Stimulated activated CD4-positive, alpha-beta T cell treated with anti-CD3 and anti-CD28 coated beads, Interleukin-1b, Interleukin-23, amount 100 ng/mL, for 1 hour (primary cell): ENCODE data around the gene ADGRA1.
"Not testable (repeated sequence)": the region's sequence is repeated elsewhere in the genome, so short reads cannot be mapped to it uniquely, and the experiment has no call there.

ENCODE experiments used
- DNase-seq, 2 donors: peaks; one replicate each; pipeline ENCODE4 v3.0.0-alpha.2; 2020; ENCODE audit warnings: low read depth in 2 of 2

The ADGRA1 gene

GRCh38 chr10:133096616-133097269 lies 9.0 kb downstream of the ADGRA1 start:
- no peak for DNase-seq

GRCh38 chr10:133097418-133097817 lies 9.7 kb downstream of the ADGRA1 start:
- no peak for DNase-seq

GRCh38 chr10:133097961-133098360 lies 10.2 kb downstream of the ADGRA1 start:
- DNase-seq: no peak

- no peak for DNase-seq
These were observed 10.9 kb downstream of the ADGRA1 start for GRCh38 chr10:133098426-133099124.

GRCh38 chr10:133099571-133099970 lies 11.8 kb downstream of the ADGRA1 start:
- no peak for DNase-seq

GRCh38 chr10:133100186-133100585 lies 12.5 kb downstream of the ADGRA1 start:
- no peak for DNase-seq

GRCh38 chr10:133100706-133101415 lies 13.1 kb downstream of the ADGRA1 start:
- DNase-seq: no peak

- no peak for DNase-seq
These were observed 13.7 kb downstream of the ADGRA1 start for GRCh38 chr10:133101416-133101810.

GRCh38 chr10:133102415-133103095 lies 14.8 kb downstream of the ADGRA1 start:
- DNase-seq: no peak

- no peak for DNase-seq
These were observed 15.7 kb downstream of the ADGRA1 start for GRCh38 chr10:133103311-133103910.

- no peak for DNase-seq
These were observed 16.6 kb downstream of the ADGRA1 start for GRCh38 chr10:133104068-133104962.

- no peak for DNase-seq
These were observed 17.4 kb downstream of the ADGRA1 start for GRCh38 chr10:133104963-133105640.

- no peak for DNase-seq
These were observed 18.1 kb downstream of the ADGRA1 start for GRCh38 chr10:133105686-133106390.

GRCh38 chr10:133106516-133106915 lies 18.8 kb downstream of the ADGRA1 start:
- no peak for DNase-seq

- no peak for DNase-seq
These were observed 19.7 kb downstream of the ADGRA1 start for GRCh38 chr10:133107442-133107841.

GRCh38 chr10:133109711-133110110 lies 22.0 kb downstream of the ADGRA1 start:
- DNase-seq: no peak

- DNase-seq: no peak
These were observed 22.4 kb downstream of the ADGRA1 start for GRCh38 chr10:133110133-133110532.

- DNase-seq: no peak
These were observed 23.0 kb downstream of the ADGRA1 start for GRCh38 chr10:133110609-133111275.

GRCh38 chr10:133111640-133112039 lies 23.9 kb downstream of the ADGRA1 start:
- not testable (repeated sequence) for DNase-seq
